GM23338 (cell line): ENCODE data around the gene EXOC3. TPM values are rescaled to one million over a fixed set of nuclear protein-coding genes. Genes with fewer than 3 reads are reported as not detected.

Experiments used
- ATAC-seq: fragments of 200-7000 bp; cut with Tn5 transposase; 3 replicates; pipeline ENCODE4 v1.9.1; 2020
- DNase-seq: peaks from one replicate; pipeline ENCODE4 v3.0.0-alpha.2; 2015; ENCODE audit warnings: low spot score
- H2AFZ ChIP-seq: fragments of 200-600 bp; sonication (generic); 2 replicates; pipeline ENCODE4 v1.8.0; 2016; ENCODE audit warnings: antibody characterized with exemption, mild to moderate bottlenecking, moderate library complexity
- H3F3A ChIP-seq: fragments of 200-600 bp; sonication (generic); replicated peaks from 2 replicates; pipeline ENCODE4 v1.8.0; 2017; ENCODE audit warnings: antibody characterized with exemption, mixed run types, low read depth
- H3K27ac ChIP-seq: fragments of 200-600 bp; sonication (generic); 2 replicates; pipeline ENCODE4 v1.6.1; 2016; ENCODE audit warnings: low read depth
- H3K27me3 ChIP-seq: fragments of 200-600 bp; sonication (generic); 2 replicates; pipeline ENCODE4 v1.8.0; 2016; ENCODE audit warnings: mild to moderate bottlenecking, mixed run types, moderate library complexity; ENCODE audit not compliant: insufficient read depth
- H3K36me3 ChIP-seq: fragments of 200-600 bp; sonication (generic); 2 replicates; pipeline ENCODE4 v1.8.0; 2016; ENCODE audit warnings: mild to moderate bottlenecking; ENCODE audit not compliant: insufficient read depth
- H3K4me1 ChIP-seq: fragments of 200-600 bp; sonication (generic); 2 replicates; pipeline ENCODE4 v1.8.0; 2016; ENCODE audit warnings: mild to moderate bottlenecking, moderate library complexity; ENCODE audit not compliant: insufficient read depth
- H3K4me2 ChIP-seq: fragments of 200-600 bp; sonication (generic); 2 replicates; pipeline ENCODE4 v1.7.1; 2017; ENCODE audit warnings: mixed run types
- H3K4me3 ChIP-seq: fragments of 200-600 bp; sonication (generic); 2 replicates; pipeline ENCODE4 v1.6.1; 2016; ENCODE audit warnings: mixed run types
- H3K79me2 ChIP-seq: fragments of 200-600 bp; sonication (generic); replicated peaks from 2 replicates; pipeline ENCODE4 v1.8.0; 2017; ENCODE audit warnings: mild to moderate bottlenecking; ENCODE audit not compliant: insufficient read depth
- H3K9me2 ChIP-seq: fragments of 200-600 bp; sonication (generic); 2 replicates; pipeline ENCODE4 v1.8.0; 2017; ENCODE audit not compliant: insufficient read depth
- H4K20me1 ChIP-seq: fragments of 200-600 bp; sonication (generic); replicated peaks from 2 replicates; pipeline ENCODE4 v1.8.0; 2017; ENCODE audit warnings: mild to moderate bottlenecking; ENCODE audit not compliant: insufficient read depth
- H3K27ac Mint-ChIP-seq: 2 replicates; pipeline ENCODE4 v1.8.0; 2020; ENCODE audit warnings: inconsistent platforms, mild to moderate bottlenecking, moderate library complexity, mixed read lengths
- H3K27me3 Mint-ChIP-seq: 3 replicates; pipeline ENCODE4 v1.8.0; 2022; ENCODE audit warnings: low read depth, mild to moderate bottlenecking, moderate library complexity, mixed read lengths, inconsistent platforms; ENCODE audit not compliant: insufficient read depth, poor library complexity
- H3K36me3 Mint-ChIP-seq: 3 replicates; pipeline ENCODE4 v1.8.0; 2021; ENCODE audit warnings: low read depth, mild to moderate bottlenecking, inconsistent platforms, moderate library complexity, mixed read lengths
- H3K4me1 Mint-ChIP-seq: 3 replicates; pipeline ENCODE4 v1.8.0; 2020; ENCODE audit warnings: mild to moderate bottlenecking, inconsistent platforms, mixed read lengths
- H3K4me3 Mint-ChIP-seq: 3 replicates; pipeline ENCODE4 v1.8.0; 2021; ENCODE audit warnings: moderate library complexity, mild to moderate bottlenecking, inconsistent platforms, mixed read lengths
- H3K9me3 Mint-ChIP-seq: 3 replicates; pipeline ENCODE4 v1.8.0; 2020; ENCODE audit warnings: moderate library complexity, mild to moderate bottlenecking, inconsistent platforms, mixed read lengths
- CREB1 ChIP-seq: fragments of 250-450 bp; sonication (Bioruptor Pico); IDR thresholded peaks from 2 replicates; pipeline ENCODE4 v1.5.0; 2020; ENCODE audit warnings: low read depth, mild to moderate bottlenecking, moderate library complexity
- CTCF ChIP-seq, 2 experiments: fragments of 200-600 bp in 1 of 2; sonication (generic) in 1 of 2; conservative IDR thresholded peaks; 2 replicates each; pipeline versions ENCODE4 v1.5.1 to v1.6.1; 2016 to 2017; ENCODE audit warnings: antibody characterized with exemption in 2 of 2, low read depth in 2 of 2, mild to moderate bottlenecking in 2 of 2, moderate library complexity in 1 of 2
- EZH2 ChIP-seq: fragments of 200-600 bp; sonication (generic); IDR thresholded peaks from one replicate; pipeline ENCODE4 v1.8.0; 2017; ENCODE audit warnings: antibody characterized with exemption, mild to moderate bottlenecking, low read depth; ENCODE audit not compliant: unreplicated experiment
- EZH2phosphoT487 ChIP-seq: fragments of 200-600 bp; sonication (generic); IDR thresholded peaks from one replicate; pipeline ENCODE4 v1.8.1; 2018; ENCODE audit warnings: antibody characterized with exemption; ENCODE audit not compliant: unreplicated experiment
- JUNB ChIP-seq: IDR thresholded peaks from one replicate; pipeline ENCODE4 v1.6.1; 2016; ENCODE audit warnings: antibody characterized with exemption; ENCODE audit not compliant: unreplicated experiment
- NANOG ChIP-seq: IDR thresholded peaks from 2 replicates; pipeline ENCODE4 v1.6.1; 2016; ENCODE audit warnings: antibody characterized with exemption, borderline replicate concordance
- POLR2AphosphoS5 ChIP-seq: IDR thresholded peaks from 2 replicates; pipeline ENCODE4 v1.6.1; 2016; ENCODE audit warnings: antibody characterized with exemption, low read depth
- REST ChIP-seq: IDR thresholded peaks from one replicate; pipeline ENCODE4 v1.6.1; 2018; ENCODE audit warnings: antibody characterized with exemption; ENCODE audit not compliant: unreplicated experiment
- STAT1 ChIP-seq: IDR thresholded peaks from one replicate; pipeline ENCODE4 v1.6.1; 2016; ENCODE audit warnings: antibody characterized with exemption; ENCODE audit not compliant: unreplicated experiment
- ZNF114 ChIP-seq: fragments of 250-450 bp; sonication (Bioruptor Pico); IDR thresholded peaks from 2 replicates; pipeline ENCODE4 v1.5.0; 2020; ENCODE audit warnings: mild to moderate bottlenecking, moderate library complexity
- ZNF331 ChIP-seq: fragments of 250-450 bp; sonication (Bioruptor Pico); IDR thresholded peaks from 2 replicates; pipeline ENCODE4 v1.5.0; 2020; ENCODE audit warnings: low read depth, mild to moderate bottlenecking, moderate library complexity
- polyA plus RNA-seq: library from polyadenylated mRNA; unstranded; fragments of >200 nt; fragmentation: Nextera tagmentation; extraction: Ambion mirVana; gene quantifications from 2 replicates; pipeline ENCODE4 v1.2.1, GENCODE V29; 2016
- total RNA-seq: library from RNA; depleted of rRNA; stranded (reverse); fragments of >200 nt; shearing (Covaris generic); gene quantifications from 2 replicates; pipeline ENCODE4 v1.2.3, GENCODE V29; 2014
- TF ChIP-seq, protein P1 (sequence below): IDR thresholded peaks from 2 replicates; pipeline ENCODE4 v1.6.1; 2016; ENCODE audit warnings: antibody characterized with exemption

EXOC3 gene
- total and polyA plus RNA-seq, 2 experiments from 2014 or later, result 13.4 to 31.6 TPM

DNA sequence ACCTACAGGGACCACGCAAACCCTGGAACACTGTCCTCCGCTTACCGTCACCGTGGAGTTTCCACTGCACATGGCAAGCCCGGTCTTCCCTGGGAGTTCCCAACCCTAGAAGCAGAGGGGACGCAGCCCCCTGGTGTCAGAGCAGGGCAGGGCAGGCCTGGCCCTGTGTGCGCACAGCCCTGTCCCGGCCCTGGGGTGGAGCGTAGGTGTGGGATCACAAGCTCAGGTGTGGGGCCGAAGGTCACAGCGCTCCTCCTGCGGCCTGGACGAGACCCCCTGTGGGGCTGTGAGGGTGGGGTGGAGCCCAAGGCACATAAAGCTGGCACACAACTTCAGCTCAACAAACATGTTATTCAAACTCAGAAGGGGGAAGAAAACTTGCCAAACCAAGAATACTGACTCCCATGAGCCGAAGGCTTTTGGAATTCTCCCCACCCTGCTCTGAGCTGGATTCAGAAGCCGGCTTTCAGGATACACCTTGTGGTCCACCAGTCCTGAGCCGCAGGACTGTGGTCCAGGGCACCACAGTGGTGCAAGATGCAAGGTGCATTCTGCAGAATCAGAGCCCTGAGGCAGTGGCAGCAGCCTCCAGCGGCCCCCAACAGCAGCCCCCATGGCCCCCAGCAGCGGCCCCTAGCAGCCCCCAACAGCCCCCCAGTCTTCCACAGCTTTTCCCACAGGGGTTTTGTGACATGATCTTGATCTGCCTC is 11.8 kb upstream of the EXOC3 start:
- H3K36me3 ChIP-seq, result no peaks in the 10 kb centered on the region
- Mint-ChIP-seq H3K27me3 (peaks cover 7% of the 10 kb centered on the region), H3K4me3 (no peak overlapping the region), H3K27ac (no peak overlapping the region), H3K4me1 (peaks cover 5% of the 10 kb centered on the region), H3K9me3 (no peaks in the 10 kb centered on the region), H3K36me3 (no peaks in the 10 kb centered on the region; the same call in 2 of the 3 replicates)
- TF ChIP-seq CREB1 (CRISPR knock-in tag) (no peak), ZNF114 (CRISPR knock-in tag) (no peak), REST (no peak), NANOG (no peak), CTCF (conservative IDR thresholded peaks at IDR 0.05; ENCODE audit: low read depth in 2 of 2) (peak; percentile 68 to 93), JUNB (no peak)
- TF ChIP-seq, protein P1, sequence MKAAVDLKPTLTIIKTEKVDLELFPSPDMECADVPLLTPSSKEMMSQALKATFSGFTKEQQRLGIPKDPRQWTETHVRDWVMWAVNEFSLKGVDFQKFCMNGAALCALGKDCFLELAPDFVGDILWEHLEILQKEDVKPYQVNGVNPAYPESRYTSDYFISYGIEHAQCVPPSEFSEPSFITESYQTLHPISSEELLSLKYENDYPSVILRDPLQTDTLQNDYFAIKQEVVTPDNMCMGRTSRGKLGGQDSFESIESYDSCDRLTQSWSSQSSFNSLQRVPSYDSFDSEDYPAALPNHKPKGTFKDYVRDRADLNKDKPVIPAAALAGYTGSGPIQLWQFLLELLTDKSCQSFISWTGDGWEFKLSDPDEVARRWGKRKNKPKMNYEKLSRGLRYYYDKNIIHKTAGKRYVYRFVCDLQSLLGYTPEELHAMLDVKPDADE, result no peak
- H3F3A ChIP-seq, result no peaks in the 10 kb centered on the region
- no peaks in the 10 kb centered on the region for H3K27me3 ChIP-seq
- no peak overlapping the region for H2AFZ ChIP-seq
- H3K79me2 ChIP-seq, result no peaks in the 10 kb centered on the region
- DNase-seq (peak; percentile 77), ATAC-seq (peak; percentile 97)
- H3K4me2 ChIP-seq, result no peak overlapping the region
- H3K27ac ChIP-seq, result no peak overlapping the region
- no peaks in the 10 kb centered on the region for H3K4me1 ChIP-seq
- H3K4me3 ChIP-seq, result no peak overlapping the region
- H3K9me2 ChIP-seq, result peaks cover 5% of the 10 kb centered on the region
- no peaks in the 10 kb centered on the region for H4K20me1 ChIP-seq

DNA sequence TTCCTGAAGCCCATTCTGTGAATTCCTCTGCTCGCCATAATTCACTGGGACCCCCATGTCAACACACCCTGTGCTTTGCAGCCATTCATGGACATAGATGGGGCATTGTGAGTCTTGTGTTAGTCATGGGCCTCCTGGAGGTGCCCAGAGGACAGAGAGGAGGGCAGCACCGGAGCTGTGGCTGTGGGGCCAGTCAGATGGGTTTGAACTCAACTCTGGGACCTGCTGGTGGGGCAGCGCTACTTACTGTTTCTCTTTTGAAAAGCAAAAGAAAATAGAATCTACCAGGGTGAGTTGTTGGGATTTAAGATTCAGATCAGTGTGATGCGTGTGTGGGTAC is 11.3 kb upstream of the EXOC3 start:
- Histone ChIP-seq H3K27me3 (no peaks in the 10 kb centered on the region), H3K79me2 (no peaks in the 10 kb centered on the region), H3K27ac (no peak overlapping the region), H3F3A (no peaks in the 10 kb centered on the region), H2AFZ (no peak overlapping the region), H3K4me2 (no peak overlapping the region), H3K4me3 (no peak overlapping the region), H4K20me1 (no peaks in the 10 kb centered on the region), H3K9me2 (no peaks in the 10 kb centered on the region; the same call in 1 of the 2 replicates), H3K36me3 (no peaks in the 10 kb centered on the region), H3K4me1 (no peaks in the 10 kb centered on the region)
- peaks cover 5% of the 10 kb centered on the region for H3K27me3 Mint-ChIP-seq
- H3K36me3 Mint-ChIP-seq, result no peaks in the 10 kb centered on the region; the same call in 2 of the 3 replicates
- DNase-seq, result no peak
- H3K4me3 Mint-ChIP-seq, result no peak overlapping the region
- ATAC-seq, result no peak
- H3K27ac Mint-ChIP-seq, result no peak overlapping the region
- H3K9me3 Mint-ChIP-seq, result no peaks in the 10 kb centered on the region
- peaks cover 5% of the 10 kb centered on the region for H3K4me1 Mint-ChIP-seq
- TF ChIP-seq NANOG (no peak), EZH2 (no peak), JUNB (no peak), STAT1 (no peak), ZNF114 (CRISPR knock-in tag) (no peak), POLR2AphosphoS5 (no peak), CREB1 (CRISPR knock-in tag) (no peak), ZNF331 (CRISPR knock-in tag) (no peak), EZH2phosphoT487 (no peak), CTCF (conservative IDR thresholded peaks at IDR 0.05; ENCODE audit: low read depth in 2 of 2) (no peak)
